ENCODE data around the gene CDCA8. TPM values are rescaled to one million over a fixed set of nuclear protein-coding genes. Genes with fewer than 3 reads are reported as not detected.

CDCA8 gene
- total and polyA plus RNA-seq, 2 experiments from 2014 or later = 31.6 to 37.9 TPM

GRCh38 chr1:37653906-37654305 lies 38.4 kb upstream of the CDCA8 start (continued):
- TF ChIP-seq STAT1 (IDR thresholded peaks at IDR 0.05; ENCODE audit: unreplicated experiment) = no peak

DNA sequence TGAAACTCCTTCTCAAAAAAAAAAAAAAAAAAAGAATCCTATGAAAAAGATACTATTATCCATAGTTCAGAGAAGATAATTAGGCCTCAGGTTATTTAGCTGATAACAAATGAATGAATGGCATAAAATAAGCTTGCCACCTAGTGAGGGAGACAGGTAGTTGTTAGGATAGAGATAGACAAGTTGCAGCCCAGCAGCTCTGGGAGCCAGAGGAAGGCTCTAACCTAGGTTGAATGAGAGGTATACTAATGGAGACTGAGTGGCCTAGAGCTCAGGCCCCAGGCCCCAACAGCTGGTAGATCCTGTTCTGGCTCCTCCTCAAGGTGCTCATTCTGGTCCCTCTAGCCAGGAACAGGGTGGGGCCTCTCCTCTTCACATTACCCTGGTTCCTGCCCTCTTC lies 37.0 kb upstream of the CDCA8 start:
- H3K4me3 ChIP-seq = no peak overlapping the region
- Mint-ChIP-seq H3K36me3 (ENCODE audit: low read depth) (no peaks in the 10 kb centered on the region), H3K9me3 (no peaks in the 10 kb centered on the region), H3K27ac (no peak overlapping the region), H3K27me3 (ENCODE audit: insufficient read depth, low read depth, poor library complexity) (peaks cover 11% of the 10 kb centered on the region), H3K4me3 (no peak overlapping the region), H3K4me1 (peaks cover 5% of the 10 kb centered on the region)
- H4K20me1 ChIP-seq (replicated peaks; ENCODE audit: insufficient read depth) = no peaks in the 10 kb centered on the region
- no peaks in the 10 kb centered on the region for H3K79me2 ChIP-seq (replicated peaks; ENCODE audit: insufficient read depth)
- no peaks in the 10 kb centered on the region for H3F3A ChIP-seq (replicated peaks; ENCODE audit: low read depth)
- peak; percentile 23 for DNase-seq (ENCODE audit: low spot score)
- H3K27ac ChIP-seq (ENCODE audit: low read depth) = no peak overlapping the region
- H3K36me3 ChIP-seq (ENCODE audit: insufficient read depth) = no peaks in the 10 kb centered on the region
- TF ChIP-seq CTCF (conservative IDR thresholded peaks at IDR 0.05; ENCODE audit: low read depth in 2 of 2) = peak in 1 of 2 experiments; percentile 16; a peak in 2 of 4 replicates
- TF ChIP-seq JUNB (IDR thresholded peaks at IDR 0.05; ENCODE audit: unreplicated experiment) = no peak
- ATAC-seq = peak; percentile 73
- H3K27me3 ChIP-seq (ENCODE audit: insufficient read depth) = no peaks in the 10 kb centered on the region
- peaks cover 1% of the 10 kb centered on the region; the same call in 1 of the 2 replicates for H3K4me1 ChIP-seq (ENCODE audit: insufficient read depth)
- no peak overlapping the region for H2AFZ ChIP-seq
- no peak overlapping the region for H3K4me2 ChIP-seq
- no peaks in the 10 kb centered on the region for H3K9me2 ChIP-seq (ENCODE audit: insufficient read depth)

- ATAC-seq = no peak
- H3K4me3 Mint-ChIP-seq = no peak overlapping the region
- Histone ChIP-seq H3K79me2 (replicated peaks; ENCODE audit: insufficient read depth) (no peaks in the 10 kb centered on the region), H3K4me2 (no peak overlapping the region), H3K27ac (ENCODE audit: low read depth) (no peak overlapping the region), H3K9me2 (ENCODE audit: insufficient read depth) (no peaks in the 10 kb centered on the region), H3K36me3 (ENCODE audit: insufficient read depth) (no peaks in the 10 kb centered on the region), H3K4me3 (no peak overlapping the region), H3F3A (replicated peaks; ENCODE audit: low read depth) (no peaks in the 10 kb centered on the region), H3K4me1 (ENCODE audit: insufficient read depth) (peaks cover 9% of the 10 kb centered on the region; the same call in 1 of the 2 replicates), H3K27me3 (ENCODE audit: insufficient read depth) (no peaks in the 10 kb centered on the region), H2AFZ (no peak overlapping the region), H4K20me1 (replicated peaks; ENCODE audit: insufficient read depth) (no peaks in the 10 kb centered on the region)
- no peaks in the 10 kb centered on the region for H3K9me3 Mint-ChIP-seq
- peaks cover 14% of the 10 kb centered on the region for H3K27me3 Mint-ChIP-seq (ENCODE audit: insufficient read depth, low read depth, poor library complexity)
- peaks cover 10% of the 10 kb centered on the region for H3K4me1 Mint-ChIP-seq
- no peak overlapping the region for H3K27ac Mint-ChIP-seq
- DNase-seq (ENCODE audit: low spot score) = no peak
- H3K36me3 Mint-ChIP-seq (ENCODE audit: low read depth) = no peaks in the 10 kb centered on the region
- TF ChIP-seq ZNF462 (CRISPR knock-in tag; IDR thresholded peaks at IDR 0.05) (no peak), EZH2phosphoT487 (IDR thresholded peaks at IDR 0.05; ENCODE audit: unreplicated experiment) (no peak), ZNF331 (CRISPR knock-in tag; IDR thresholded peaks at IDR 0.05; ENCODE audit: low read depth) (no peak), CREB1 (CRISPR knock-in tag; IDR thresholded peaks at IDR 0.05; ENCODE audit: low read depth) (no peak), JUNB (IDR thresholded peaks at IDR 0.05; ENCODE audit: unreplicated experiment) (no peak), EZH2 (IDR thresholded peaks at IDR 0.05; ENCODE audit: low read depth, unreplicated experiment) (no peak), STAT1 (IDR thresholded peaks at IDR 0.05; ENCODE audit: unreplicated experiment) (no peak), NANOG (IDR thresholded peaks at IDR 0.05; ENCODE audit: borderline replicate concordance) (no peak), ETS1 (IDR thresholded peaks at IDR 0.05) (no peak)
Measured at GRCh38 chr1:37656026-37656425, 36.3 kb upstream of the CDCA8 start.
